ENCODE data around the gene EPS8L3. TPM values are rescaled to one million over a fixed set of nuclear protein-coding genes. Genes with fewer than 3 reads are reported as not detected.

Gene EPS8L3
- total and polyA plus RNA-seq, 4 donors: 0.09 to 0.38 (median 0.15) TPM; not detected in 1

DNA sequence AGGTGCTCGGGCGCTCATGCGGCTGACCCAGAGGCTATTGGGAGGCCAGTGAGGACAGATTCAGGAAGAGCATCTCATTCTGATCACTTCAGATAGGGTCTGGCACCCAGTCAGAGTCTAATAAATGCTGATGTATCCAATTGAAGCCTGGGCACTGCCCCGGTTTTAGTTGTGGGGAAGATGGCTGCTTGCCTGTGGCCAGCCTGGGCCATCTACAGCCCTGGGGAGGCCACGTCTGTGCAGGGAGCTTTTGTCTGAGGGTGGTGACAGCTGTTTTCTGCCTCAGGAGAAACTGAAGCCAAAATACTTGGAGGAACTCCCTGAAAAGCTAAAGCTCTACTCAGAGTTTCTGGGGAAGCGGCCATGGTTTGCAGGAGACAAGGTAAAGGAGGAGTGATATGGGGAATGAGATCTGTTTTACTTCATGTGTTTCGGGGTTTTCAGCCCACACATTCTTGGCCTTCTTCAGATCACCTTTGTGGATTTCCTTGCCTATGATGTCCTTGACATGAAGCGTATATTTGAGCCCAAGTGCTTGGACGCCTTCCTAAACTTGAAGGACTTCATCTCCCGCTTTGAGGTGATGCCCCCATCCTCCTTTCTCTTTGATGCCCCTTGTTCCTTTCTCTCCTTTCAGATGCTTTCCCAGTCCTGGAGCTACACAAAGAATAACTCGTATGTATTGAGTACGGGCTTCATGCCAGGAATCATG, 48.9 kb downstream of the EPS8L3 start:
- H3K27ac ChIP-seq (ENCODE audit: low read depth in 1 of 2, low read length in 2 of 2): no peak overlapping the region
- H3K36me3 ChIP-seq (ENCODE audit: control insufficient read depth in 4 of 4, insufficient read depth in 3 of 4, low read depth in 1 of 4, low read length in 3 of 4): no peaks in the 10 kb centered on the region
- WGBS: 92% methylated on average over 12 of the region's 12 CpGs
- H3K4me1 ChIP-seq (ENCODE audit: control insufficient read depth in 4 of 4, insufficient read depth in 4 of 4, low read length in 3 of 4): no peaks in the 10 kb centered on the region
- H3K4me3 ChIP-seq (ENCODE audit: low read depth in 1 of 3, low read length in 3 of 3): no peak overlapping the region
- TF ChIP-seq REST (IDR thresholded peaks at IDR 0.05) (no peak), YY1 (IDR thresholded peaks at IDR 0.05) (no peak), JUND (IDR thresholded peaks at IDR 0.05) (no peak), ATF3 (IDR thresholded peaks at IDR 0.05) (no peak), HNF4A (conservative IDR thresholded peaks at IDR 0.05) (no peak), RAD21 (IDR thresholded peaks at IDR 0.05) (no peak), TAF1 (conservative IDR thresholded peaks at IDR 0.05) (no peak), EGR1 (IDR thresholded peaks at IDR 0.05; ENCODE audit: low read depth in 2 of 2) (no peak), FOXA1 (IDR thresholded peaks at IDR 0.05) (no peak), FOXA2 (IDR thresholded peaks at IDR 0.05) (no peak), HNF4G (IDR thresholded peaks at IDR 0.05) (no peak), SP1 (IDR thresholded peaks at IDR 0.05) (no peak), NR2F2 (IDR thresholded peaks at IDR 0.05) (no peak), GABPA (IDR thresholded peaks at IDR 0.05 in 1 of 2, conservative IDR thresholded peaks at IDR 0.05 in 1 of 2) (no peak), RXRA (IDR thresholded peaks at IDR 0.05) (no peak), CTCF (IDR thresholded peaks at IDR 0.05; ENCODE audit: low read depth, low read length, missing input control) (no peak)
- TF ChIP-seq, protein P1, sequence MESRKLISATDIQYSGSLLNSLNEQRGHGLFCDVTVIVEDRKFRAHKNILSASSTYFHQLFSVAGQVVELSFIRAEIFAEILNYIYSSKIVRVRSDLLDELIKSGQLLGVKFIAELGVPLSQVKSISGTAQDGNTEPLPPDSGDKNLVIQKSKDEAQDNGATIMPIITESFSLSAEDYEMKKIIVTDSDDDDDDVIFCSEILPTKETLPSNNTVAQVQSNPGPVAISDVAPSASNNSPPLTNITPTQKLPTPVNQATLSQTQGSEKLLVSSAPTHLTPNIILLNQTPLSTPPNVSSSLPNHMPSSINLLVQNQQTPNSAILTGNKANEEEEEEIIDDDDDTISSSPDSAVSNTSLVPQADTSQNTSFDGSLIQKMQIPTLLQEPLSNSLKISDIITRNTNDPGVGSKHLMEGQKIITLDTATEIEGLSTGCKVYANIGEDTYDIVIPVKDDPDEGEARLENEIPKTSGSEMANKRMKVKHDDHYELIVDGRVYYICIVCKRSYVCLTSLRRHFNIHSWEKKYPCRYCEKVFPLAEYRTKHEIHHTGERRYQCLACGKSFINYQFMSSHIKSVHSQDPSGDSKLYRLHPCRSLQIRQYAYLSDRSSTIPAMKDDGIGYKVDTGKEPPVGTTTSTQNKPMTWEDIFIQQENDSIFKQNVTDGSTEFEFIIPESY (IDR thresholded peaks at IDR 0.05): no peak
- TF ChIP-seq, protein P2, sequence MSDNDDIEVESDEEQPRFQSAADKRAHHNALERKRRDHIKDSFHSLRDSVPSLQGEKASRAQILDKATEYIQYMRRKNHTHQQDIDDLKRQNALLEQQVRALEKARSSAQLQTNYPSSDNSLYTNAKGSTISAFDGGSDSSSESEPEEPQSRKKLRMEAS (IDR thresholded peaks at IDR 0.05): no peak
- H3K9me3 ChIP-seq (ENCODE audit: control insufficient read depth in 4 of 4, low read length in 3 of 4): no peaks in the 10 kb centered on the region
- H3K27me3 ChIP-seq (ENCODE audit: control insufficient read depth in 4 of 4, insufficient read depth in 4 of 4, low read length in 3 of 4): no peaks in the 10 kb centered on the region
- H3K9ac ChIP-seq (ENCODE audit: low read depth in 1 of 2, low read length in 2 of 2): no peak overlapping the region
- DNase-seq (ENCODE audit: low spot score): no peak

All from liver (tissue), 9 donors.